ENCODE data around the gene ARHGEF28.

GRCh38 chr5:73682176-73682575 is 56.2 kb downstream of the ARHGEF28 start:
- TF ChIP-seq CTCF (IDR thresholded peaks at IDR 0.05) = no peak
- TF ChIP-seq POLR2A (IDR thresholded peaks at IDR 0.05) = no peak

Measured in right lobe of liver (tissue), 4 donors.